Cortex of kidney (tissue), 1 donor: Measurements from ENCODE around the gene FGF13.

ENCODE experiments used
- DNase-seq: peaks from one replicate; lab custom pipeline; 2025; lab: John Stamatoyannopoulos, UW

Gene FGF13

DNA sequence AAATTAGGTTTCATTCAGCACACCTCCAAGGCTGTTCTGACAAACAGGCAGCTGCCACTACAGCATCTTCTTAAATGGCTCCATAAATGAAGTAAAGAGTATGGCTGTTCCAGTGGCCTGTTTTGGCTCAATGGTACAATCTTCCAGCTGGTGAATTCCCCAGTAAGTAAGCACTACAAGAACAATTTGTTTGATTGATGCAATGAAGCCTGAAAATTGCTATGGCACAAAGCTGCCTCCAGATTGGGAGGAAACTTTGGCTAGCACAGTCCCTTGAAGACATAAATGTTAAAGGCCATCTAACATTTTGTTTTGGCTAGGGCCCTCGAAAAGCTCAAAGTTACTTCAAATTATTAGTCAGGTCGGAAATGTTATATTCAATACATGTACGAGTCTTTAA is 47.5 kb downstream of the FGF13 start:
- DNase-seq = no peak

DNA sequence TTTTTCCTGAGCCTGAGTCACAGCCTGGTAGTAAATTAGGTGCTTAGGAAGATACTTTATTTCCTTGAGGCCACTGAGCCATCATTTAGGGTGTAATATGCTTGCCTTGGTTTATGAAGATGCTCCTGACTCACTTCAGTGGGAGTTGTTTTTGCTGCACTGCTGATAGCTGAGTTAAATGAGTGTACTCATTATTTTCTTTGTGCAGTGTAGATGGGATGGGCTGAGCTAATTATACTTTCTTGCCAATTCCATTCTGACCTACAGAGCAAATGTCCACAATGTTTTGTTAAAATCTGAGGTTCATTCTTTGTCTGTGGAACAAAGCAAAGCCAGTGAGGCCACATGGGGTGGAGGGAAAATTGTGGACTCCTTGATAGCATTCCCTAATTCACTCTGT is 60.0 kb downstream of the FGF13 start:
- no peak for DNase-seq

DNA sequence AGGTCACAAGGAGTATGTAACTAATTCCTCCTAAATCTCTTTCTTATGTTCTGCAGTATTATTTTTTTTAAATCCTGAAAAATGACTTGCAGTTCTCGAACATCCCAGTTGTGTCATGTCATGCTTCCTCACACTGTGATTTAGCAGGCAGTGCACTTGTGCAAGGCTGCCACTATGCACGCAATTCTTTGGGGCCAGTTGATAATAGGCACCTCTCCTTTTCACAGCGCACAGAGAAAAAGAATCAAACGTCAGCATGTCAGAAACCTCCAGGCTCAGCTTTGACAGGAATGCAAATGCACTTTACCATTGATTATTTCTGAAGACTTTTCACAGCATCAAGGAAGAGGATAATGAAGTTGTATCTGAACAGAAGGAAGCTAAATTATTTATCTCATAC is 62.9 kb downstream of the FGF13 start:
- DNase-seq = no peak

DNA sequence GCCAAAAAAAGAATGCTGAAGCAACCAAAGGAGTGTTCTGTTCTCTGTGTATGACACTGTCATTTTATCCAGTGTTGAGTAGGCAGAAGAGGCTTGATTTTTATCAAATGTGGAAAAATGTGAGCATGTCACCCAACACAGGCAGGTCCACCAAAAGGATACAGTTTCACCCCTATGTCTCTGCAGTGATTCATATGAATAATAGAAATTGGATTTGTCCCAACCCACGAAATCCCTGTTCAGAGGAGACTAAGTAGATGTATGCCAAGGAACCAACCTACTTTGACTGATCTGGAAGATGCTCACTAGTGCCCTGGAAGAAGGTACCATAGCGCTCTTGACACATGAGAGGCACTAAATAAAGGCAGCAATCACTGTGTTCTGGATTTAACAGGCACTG is 72.5 kb downstream of the FGF13 start:
- DNase-seq = no peak
